Embryonic facial prominence (tissue), 1 donor: ENCODE results near the gene KPNA3.

Experiments used
- DNase-seq: peaks from one replicate; pipeline ENCODE4 v3.0.0-alpha.2; 2016; ENCODE audit errors: extremely low spot score

The KPNA3 gene

GRCh38 chr13:49678191-49678914 lies 114.1 kb downstream of the KPNA3 start:
- DNase-seq = no peak

- DNase-seq = no peak
Observed at GRCh38 chr13:49676581-49677298, 115.7 kb downstream of the KPNA3 start.

- no peak for DNase-seq
Observed at GRCh38 chr13:49670828-49671227, 121.7 kb downstream of the KPNA3 start.

- DNase-seq = peak; percentile 41
Observed at GRCh38 chr13:49669735-49670309, 122.7 kb downstream of the KPNA3 start.

GRCh38 chr13:49667773-49668172 lies 124.7 kb downstream of the KPNA3 start:
- no peak for DNase-seq

- no peak for DNase-seq
Observed at GRCh38 chr13:49664606-49665005, 127.9 kb downstream of the KPNA3 start.

GRCh38 chr13:49657241-49657641 lies 135.2 kb downstream of the KPNA3 start:
- no peak for DNase-seq

GRCh38 chr13:49655906-49656305 lies 136.6 kb downstream of the KPNA3 start:
- DNase-seq = no peak

GRCh38 chr13:49654011-49654410 lies 138.5 kb downstream of the KPNA3 start:
- no peak for DNase-seq

- no peak for DNase-seq
Observed at GRCh38 chr13:49653478-49653877, 139.0 kb downstream of the KPNA3 start.

GRCh38 chr13:49652355-49653305 lies 139.9 kb downstream of the KPNA3 start:
- no peak for DNase-seq

GRCh38 chr13:49651570-49652354 lies 140.7 kb downstream of the KPNA3 start:
- no peak for DNase-seq

GRCh38 chr13:49649963-49650312 lies 142.5 kb downstream of the KPNA3 start:
- DNase-seq = no peak
